CD14-positive monocyte (primary cell): ENCODE measurements around the gene ANKRD1. TPM values are rescaled to one million over a fixed set of nuclear protein-coding genes. Genes with fewer than 3 reads are reported as not detected.

Source experiments
- DNase-seq, 3 donors: peaks; one replicate each; pipeline ENCODE4 v3.0.0-alpha.2; 2011 to 2022
- H2AFZ ChIP-seq: 2 replicates; pipeline ENCODE4 v1.6.0; 2012; ENCODE audit warnings: mild to moderate bottlenecking, low read depth, low read length, inconsistent platforms; ENCODE audit not compliant: insufficient read depth, poor library complexity, severe bottlenecking
- H3K27ac ChIP-seq, 2 donors: 1 replicate in 1 of 2; 2 replicates in 1 of 2; pipeline ENCODE4 v1.5.1; 2012 to 2013; ENCODE audit warnings: low read length in 2 of 2, control low read depth in 1 of 2, inconsistent platforms in 1 of 2, low read depth in 1 of 2, mild to moderate bottlenecking in 1 of 2
- H3K27me3 ChIP-seq, 2 donors: one replicate each; pipeline versions ENCODE4 v1.6.0 to v1.6.1; 2011 to 2013; ENCODE audit warnings: low read length in 2 of 2; ENCODE audit not compliant: control insufficient read depth in 2 of 2, insufficient read depth in 2 of 2
- H3K36me3 ChIP-seq, 2 donors: replicated peaks in 1 of 2; 1 replicate in 1 of 2; 2 replicates in 1 of 2; pipeline versions ENCODE4 v1.5.1 to v1.6.1; 2012 to 2013; ENCODE audit warnings: low read length in 2 of 2, control low read depth in 1 of 2, inconsistent platforms in 1 of 2, mild to moderate bottlenecking in 1 of 2; ENCODE audit not compliant: insufficient read depth in 2 of 2, control insufficient read depth in 1 of 2
- H3K4me1 ChIP-seq, 2 donors: 1 replicate in 1 of 2; 2 replicates in 1 of 2; pipeline versions ENCODE4 v1.5.1 to v1.6.1; 2012 to 2013; ENCODE audit warnings: low read length in 2 of 2, control low read depth in 1 of 2, inconsistent platforms in 1 of 2, mild to moderate bottlenecking in 1 of 2, moderate library complexity in 1 of 2; ENCODE audit not compliant: insufficient read depth in 2 of 2, control insufficient read depth in 1 of 2
- H3K4me2 ChIP-seq: replicated peaks from 2 replicates; pipeline ENCODE3; 2012; ENCODE audit warnings: low read length, moderate library complexity, mild to moderate bottlenecking; ENCODE audit not compliant: poor library complexity, severe bottlenecking; ENCODE audit errors: extremely low read depth
- H3K4me3 ChIP-seq, 3 experiments: fragments of 200-600 bp in 1 of 3; sonication (generic) in 1 of 3; replicated peaks in 1 of 3; 1 replicate in 2 of 3; 2 replicates in 1 of 3; pipeline ENCODE4 v1.5.1; 2011 to 2013; ENCODE audit warnings: low read length in 3 of 3, mild to moderate bottlenecking in 3 of 3, control low read depth in 2 of 3, low read depth in 2 of 3, inconsistent platforms in 1 of 3, moderate library complexity in 1 of 3
- H3K79me2 ChIP-seq: 2 replicates; pipeline ENCODE4 v1.6.0; 2012; ENCODE audit warnings: mild to moderate bottlenecking, control low read depth, inconsistent platforms, low read length, moderate library complexity; ENCODE audit not compliant: insufficient read depth
- H3K9ac ChIP-seq: 2 replicates; pipeline ENCODE4 v1.6.0; 2017; ENCODE audit warnings: low read length, mild to moderate bottlenecking; ENCODE audit not compliant: insufficient read depth, poor library complexity, severe bottlenecking
- H3K9me3 ChIP-seq, 2 donors: replicated peaks in 1 of 2; 1 replicate in 1 of 2; 2 replicates in 1 of 2; pipeline versions ENCODE4 v1.5.1 to v1.6.1; 2012 to 2013; ENCODE audit warnings: low read length in 2 of 2, control low read depth in 1 of 2; ENCODE audit not compliant: control insufficient read depth in 1 of 2, insufficient read depth in 1 of 2
- H4K20me1 ChIP-seq: 2 replicates; pipeline ENCODE4 v1.6.0; 2012; ENCODE audit warnings: mild to moderate bottlenecking, low read length, control low read depth, moderate library complexity; ENCODE audit not compliant: insufficient read depth
- H3K27ac Mint-ChIP-seq, 7 donors: one replicate each; pipeline ENCODE4 v1.8.0; 2020; ENCODE audit warnings: mild to moderate bottlenecking in 7 of 7, mixed read lengths in 7 of 7, moderate library complexity in 6 of 7, inconsistent platforms in 2 of 7
- H3K27me3 Mint-ChIP-seq, 3 donors: one replicate each; pipeline ENCODE4 v1.8.0; 2021 to 2022; ENCODE audit warnings: low read depth in 3 of 3, mild to moderate bottlenecking in 3 of 3, mixed read lengths in 3 of 3, moderate library complexity in 3 of 3, inconsistent platforms in 1 of 3
- H3K36me3 Mint-ChIP-seq, 2 donors: one replicate each; pipeline ENCODE4 v1.8.0; 2020; ENCODE audit warnings: mixed read lengths in 2 of 2, inconsistent platforms in 1 of 2, mild to moderate bottlenecking in 1 of 2
- H3K4me1 Mint-ChIP-seq: one replicate; pipeline ENCODE4 v1.8.0; 2020; ENCODE audit warnings: mild to moderate bottlenecking, mixed read lengths
- H3K4me3 Mint-ChIP-seq, 2 donors: one replicate each; pipeline ENCODE4 v1.8.0; 2020; ENCODE audit warnings: mild to moderate bottlenecking in 2 of 2, mixed read lengths in 2 of 2, moderate library complexity in 1 of 2
- H3K9me3 Mint-ChIP-seq, 7 donors: one replicate each; pipeline ENCODE4 v1.8.0; 2020 to 2022; ENCODE audit warnings: mixed read lengths in 7 of 7, mild to moderate bottlenecking in 6 of 7, moderate library complexity in 6 of 7, inconsistent platforms in 2 of 7
- CTCF ChIP-seq: fragments of 200-600 bp; IDR thresholded peaks from one replicate; pipeline ENCODE4 v1.8.0; 2022; ENCODE audit warnings: antibody characterized with exemption, mild to moderate bottlenecking
- WGBS: methylation state at CpG from one replicate; pipeline ENCODE4 v1.1.5; 2013; ENCODE audit warnings: missing lambda C conversion rate; ENCODE audit not compliant: insufficient coverage; 5-methylcytosine and 5-hydroxymethylcytosine counted together
- intact Hi-C, 2 donors: fragments of 100-400 bp; cut with micrococcal nuclease; formaldehyde crosslinking; loops; one replicate each; pipeline versions ENCODE4 v1.15.0 to v1.15.1; 2023
- polyA plus RNA-seq, 3 donors: library from polyadenylated mRNA; depleted of rRNA in 1 of 3; unstranded in 2 of 3; stranded (reverse) in 1 of 3; fragments of 300-500 nt in 2 of 3; fragments of >200 nt in 1 of 3; fragmentation: Illumina TruSeq in 2 of 3; gene quantifications; 1 replicate in 2 of 3; 2 replicates in 1 of 3; pipeline ENCODE4 v1.2.3, GENCODE V29; 2012 to 2021

ANKRD1 gene
- polyA plus RNA-seq, 3 donors, result not detected

GRCh38 chr10:90893190-90893589 lies 27.7 kb downstream of the ANKRD1 start:
- peaks cover 72 to 93% of the 10 kb centered on the region in 2 donors for H3K36me3 ChIP-seq

GRCh38 chr10:90890347-90890746 lies 30.5 kb downstream of the ANKRD1 start:
- Histone ChIP-seq H3K4me3 (no peak overlapping the region), H4K20me1 (no peaks in the 10 kb centered on the region), H3K27me3 (no peaks in the 10 kb centered on the region), H3K9me3 (no peaks in the 10 kb centered on the region), H3K4me1 (no peaks in the 10 kb centered on the region), H2AFZ (no peak overlapping the region), H3K4me2 (no peak overlapping the region), H3K9ac (no peak overlapping the region), H3K36me3 (peaks cover 83 to 99% of the 10 kb centered on the region in 2 donors), H3K79me2 (no peaks in the 10 kb centered on the region), H3K27ac (no peak overlapping the region)
- WGBS, result no CpG with 5 or more reads among the region's 2 CpGs
- TF ChIP-seq CTCF, result no peak
- intact Hi-C loops, result no loop called here
- H3K36me3 Mint-ChIP-seq, result peaks cover 78 to 95% of the 10 kb centered on the region in 2 donors
- no peak for DNase-seq
- H3K4me3 Mint-ChIP-seq, result no peak overlapping the region
- peaks cover 5% of the 10 kb centered on the region for H3K4me1 Mint-ChIP-seq
- no peaks in the 10 kb centered on the region for H3K9me3 Mint-ChIP-seq
- H3K27ac Mint-ChIP-seq, result peak overlapping the region in 1 of 7 donors; percentile 11
- H3K27me3 Mint-ChIP-seq, result no peaks in the 10 kb centered on the region

More at GRCh38 chr10:90893190-90893589, 27.7 kb downstream of the ANKRD1 start:
- WGBS, result 100% methylated on average over 3 of the region's 3 CpGs
- intact Hi-C loops, result no loop called here
- no peak overlapping the region for H3K9ac ChIP-seq
- H4K20me1 ChIP-seq, result no peaks in the 10 kb centered on the region
- Mint-ChIP-seq H3K4me3 (no peak overlapping the region), H3K9me3 (no peaks in the 10 kb centered on the region), H3K27me3 (no peaks in the 10 kb centered on the region), H3K36me3 (peaks cover 69 to 86% of the 10 kb centered on the region in 2 donors), H3K4me1 (peaks cover 5% of the 10 kb centered on the region), H3K27ac (peak overlapping the region in 1 of 7 donors; percentile 37)
- H2AFZ ChIP-seq, result no peak overlapping the region
- no peak overlapping the region for H3K4me2 ChIP-seq
- no peak for TF ChIP-seq CTCF
- H3K9me3 ChIP-seq, result no peaks in the 10 kb centered on the region
- H3K27me3 ChIP-seq, result no peaks in the 10 kb centered on the region
- no peaks in the 10 kb centered on the region for H3K79me2 ChIP-seq
- H3K27ac ChIP-seq, result no peak overlapping the region
- no peak overlapping the region for H3K4me3 ChIP-seq
- no peak for DNase-seq
- H3K4me1 ChIP-seq, result no peaks in the 10 kb centered on the region
